Thyroid gland (tissue), 4 donors: ENCODE results near the gene ARID3A. TPM values are rescaled to one million over a fixed set of nuclear protein-coding genes. Genes with fewer than 3 reads are reported as not detected.
"Not testable (repeated sequence)": the region's sequence is repeated elsewhere in the genome, so short reads cannot be mapped to it uniquely, and the experiment has no call there.

Experiments
- DNase-seq, 2 donors: peaks; one replicate each; pipeline ENCODE4 v3.0.0-alpha.2; 2019
- H3K27ac ChIP-seq, 3 donors: fragments of 200-600 bp; sonication (generic); 1 replicate in 2 of 3; 2 replicates in 1 of 3; pipeline ENCODE4 v1.5.1; 2016 to 2019; ENCODE audit warnings: mild to moderate bottlenecking in 1 of 3, moderate library complexity in 1 of 3
- H3K27me3 ChIP-seq: fragments of 200-600 bp; sonication (generic); one replicate; pipeline ENCODE4 v1.5.1; 2019
- H3K36me3 ChIP-seq, 2 donors: fragments of 200-600 bp; sonication (generic); one replicate each; pipeline ENCODE4 v1.5.1; 2016 to 2019
- H3K4me1 ChIP-seq, 2 donors: fragments of 200-600 bp; sonication (generic); one replicate each; pipeline ENCODE4 v1.5.1; 2017 to 2019
- H3K4me3 ChIP-seq, 3 donors: fragments of 200-600 bp; sonication (generic); replicated peaks in 1 of 3; 1 replicate in 2 of 3; 2 replicates in 1 of 3; pipeline ENCODE4 v1.5.1; 2016; ENCODE audit warnings: mild to moderate bottlenecking in 1 of 3
- H3K9me3 ChIP-seq: fragments of 200-600 bp; sonication (generic); one replicate; pipeline ENCODE4 v1.5.1; 2017
- CTCF ChIP-seq, 6 experiments: fragments of 200-600 bp in 3 of 6; fragments of 450-650 bp in 3 of 6; sonication (generic) in 3 of 6; IDR thresholded peaks; one replicate each; pipeline ENCODE4 v1.5.1; 2016 to 2019; ENCODE audit warnings: antibody characterized with exemption in 6 of 6, mild to moderate bottlenecking in 2 of 6, inconsistent platforms in 1 of 6, moderate library complexity in 1 of 6
- POLR2A ChIP-seq, 2 donors: fragments of 450-650 bp; IDR thresholded peaks; one replicate each; pipeline ENCODE4 v1.6.1; 2017; ENCODE audit warnings: antibody characterized with exemption in 2 of 2, mild to moderate bottlenecking in 2 of 2, moderate library complexity in 1 of 2
- WGBS, 2 donors: methylation state at CpG; one replicate each; pipeline ENCODE4 v1.1.5; 2017; 5-methylcytosine and 5-hydroxymethylcytosine counted together
- intact Hi-C: fragments of 100-400 bp; cut with DNase I; formaldehyde crosslinking; loops from one replicate; pipeline ENCODE4 v1.15.1; 2023
- total RNA-seq, 4 donors: library from RNA; depleted of rRNA; stranded (reverse); fragments of >200 nt; gene quantifications; one replicate each; pipeline ENCODE4 v1.2.3, GENCODE V29; 2016

ARID3A gene
- total RNA-seq, 4 donors from 2014 or later = 2.6 to 7.7 (median 3.9) TPM

GRCh38 chr19:889662-890295 is 36.1 kb upstream of the ARID3A start:
- no peak overlapping the region for H3K4me3 ChIP-seq
- no peak for TF ChIP-seq POLR2A (IDR thresholded peaks at IDR 0.05)
- no peak for TF ChIP-seq CTCF (IDR thresholded peaks at IDR 0.05)
- H3K4me1 ChIP-seq = peaks cover 6% of the 10 kb centered on the region in 2 donors
- no peaks in the 10 kb centered on the region for H3K27me3 ChIP-seq
- DNase-seq = no peak
- no peak overlapping the region for H3K27ac ChIP-seq
- H3K9me3 ChIP-seq = no peaks in the 10 kb centered on the region
- intact Hi-C loops = no loop called here
- WGBS, 2 donors = 81 to 100% methylated on average over 3 to 12 of the region's 26 CpGs
- H3K36me3 ChIP-seq = peaks cover 20 to 21% of the 10 kb centered on the region in 2 donors

- peaks cover 14 to 15% of the 10 kb centered on the region in 2 donors for H3K36me3 ChIP-seq
- no peak overlapping the region for H3K4me3 ChIP-seq
- DNase-seq = no peak
- no peaks in the 10 kb centered on the region for H3K27me3 ChIP-seq
- TF ChIP-seq POLR2A (IDR thresholded peaks at IDR 0.05) (no peak), CTCF (IDR thresholded peaks at IDR 0.05) (no peak)
- 89 to 90% methylated on average over 14 to 18 of the region's 18 CpGs for WGBS, 2 donors
- intact Hi-C loops = no loop called here
- no peaks in the 10 kb centered on the region for H3K9me3 ChIP-seq
- H3K4me1 ChIP-seq = peaks cover 6% of the 10 kb centered on the region in 2 donors
- H3K27ac ChIP-seq = no peak overlapping the region
These were observed 35.0 kb upstream of the ARID3A start for GRCh38 chr19:890831-891230.

- intact Hi-C loops, H3K4me1 ChIP-seq, DNase-seq, H3K9me3 ChIP-seq, H3K27me3 ChIP-seq, H3K27ac ChIP-seq: not testable (repeated sequence)
- H3K36me3 ChIP-seq = peaks cover 6 to 13% of the 10 kb centered on the region in 2 donors
- peak overlapping the region in 1 of 3 donors; percentile 78 for H3K4me3 ChIP-seq
- 84 to 87% methylated on average over 21 to 25 of the region's 50 CpGs for WGBS, 2 donors
These were observed 34.2 kb upstream of the ARID3A start for GRCh38 chr19:891421-892200.

GRCh38 chr19:892243-892893 is 33.5 kb upstream of the ARID3A start:
- 6 to 7% methylated on average over 15 to 20 of the region's 27 CpGs for WGBS, 2 donors
- intact Hi-C loops = no loop called here
- Histone ChIP-seq H3K27me3 (no peaks in the 10 kb centered on the region), H3K9me3 (no peaks in the 10 kb centered on the region), H3K4me1 (peaks cover 6% of the 10 kb centered on the region in 2 donors), H3K4me3 (peak overlapping the region; percentile 36 to 83 (median 78)), H3K36me3 (peaks cover 6 to 8% of the 10 kb centered on the region in 2 donors), H3K27ac (peak overlapping the region; percentile 71 to 94 (median 90))
- no peak for DNase-seq
- no peak for TF ChIP-seq CTCF (IDR thresholded peaks at IDR 0.05)
- no peak for TF ChIP-seq POLR2A (IDR thresholded peaks at IDR 0.05)

- H3K4me3 ChIP-seq = peak within 1 kb of the TSS; percentile 36 to 83 (median 78)
- H3K27ac ChIP-seq = peak within 1 kb of the TSS; percentile 71 to 94 (median 90)
- 1 to 2% methylated on average over 24 to 25 of the region's 69 CpGs for WGBS, 2 donors
- DNase-seq = peak; percentile 93
- no peaks in the 10 kb centered on the region for H3K9me3 ChIP-seq
- no peaks in the 10 kb centered on the region for H3K27me3 ChIP-seq
- H3K4me1 ChIP-seq = peaks cover 6% of the 10 kb centered on the region in 2 donors
- TF ChIP-seq CTCF (IDR thresholded peaks at IDR 0.05) (no peak), POLR2A (IDR thresholded peaks at IDR 0.05) (peak in 1 of 2 donors; percentile 71)
- peaks cover 5 to 6% of the 10 kb centered on the region in 2 donors for H3K36me3 ChIP-seq
- intact Hi-C loops = no loop called here
These were observed 32.7 kb upstream of the ARID3A start, which contains the start of the genes MED16 and RNU6-9 for GRCh38 chr19:892894-893689. TSS of gene MED16 (minus strand) at chr19:893187. CDS start at chr19:891131, 2,056 bp downstream. TSS of gene RNU6-9 (plus strand) at chr19:893484.
